ENCODE data around the gene CTDP1. TPM values are rescaled to one million over a fixed set of nuclear protein-coding genes. Genes with fewer than 3 reads are reported as not detected.

CTDP1 gene
- total and polyA plus RNA-seq, 12 donors: 3.8 to 23.9 (median 15.8) TPM

DNA sequence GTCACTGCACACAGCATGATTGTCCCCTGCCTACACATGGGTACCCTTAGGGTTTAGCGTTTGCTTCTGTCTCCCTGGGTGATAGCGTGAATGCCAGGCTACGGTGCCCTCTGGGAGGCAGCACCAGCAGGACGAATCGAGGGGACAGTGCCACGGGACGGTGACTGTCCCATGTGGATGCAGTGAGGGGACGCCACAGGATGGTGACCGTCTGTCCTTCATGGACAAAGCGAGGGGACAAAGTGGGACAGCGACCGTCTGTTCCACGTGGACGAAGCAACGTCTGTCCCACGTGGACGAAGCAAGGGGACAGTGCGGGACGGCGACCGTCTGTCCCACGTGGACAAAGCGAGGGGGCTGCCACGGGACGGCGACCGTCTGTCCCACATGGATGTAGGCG lies 25.7 kb downstream of the CTDP1 start:
- Histone ChIP-seq H3K4me3 (no peak overlapping the region), H3K4me1 (replicated peaks in 1 of 2) (no peaks in the 10 kb centered on the region), H3K27ac (no peak overlapping the region), H3K36me3 (replicated peaks in 1 of 2) (peaks cover 0 to 36% of the 10 kb centered on the region in 2 donors), H3K27me3 (no peaks in the 10 kb centered on the region), H3K9me3 (replicated peaks in 1 of 3) (no peaks in the 10 kb centered on the region)
- no peak for DNase-seq
- 93 to 97% (median 96%) methylated on average over 13 to 28 of the region's 28 CpGs for WGBS, 4 donors
- TF ChIP-seq, protein P1, sequence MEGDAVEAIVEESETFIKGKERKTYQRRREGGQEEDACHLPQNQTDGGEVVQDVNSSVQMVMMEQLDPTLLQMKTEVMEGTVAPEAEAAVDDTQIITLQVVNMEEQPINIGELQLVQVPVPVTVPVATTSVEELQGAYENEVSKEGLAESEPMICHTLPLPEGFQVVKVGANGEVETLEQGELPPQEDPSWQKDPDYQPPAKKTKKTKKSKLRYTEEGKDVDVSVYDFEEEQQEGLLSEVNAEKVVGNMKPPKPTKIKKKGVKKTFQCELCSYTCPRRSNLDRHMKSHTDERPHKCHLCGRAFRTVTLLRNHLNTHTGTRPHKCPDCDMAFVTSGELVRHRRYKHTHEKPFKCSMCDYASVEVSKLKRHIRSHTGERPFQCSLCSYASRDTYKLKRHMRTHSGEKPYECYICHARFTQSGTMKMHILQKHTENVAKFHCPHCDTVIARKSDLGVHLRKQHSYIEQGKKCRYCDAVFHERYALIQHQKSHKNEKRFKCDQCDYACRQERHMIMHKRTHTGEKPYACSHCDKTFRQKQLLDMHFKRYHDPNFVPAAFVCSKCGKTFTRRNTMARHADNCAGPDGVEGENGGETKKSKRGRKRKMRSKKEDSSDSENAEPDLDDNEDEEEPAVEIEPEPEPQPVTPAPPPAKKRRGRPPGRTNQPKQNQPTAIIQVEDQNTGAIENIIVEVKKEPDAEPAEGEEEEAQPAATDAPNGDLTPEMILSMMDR (IDR thresholded peaks at IDR 0.05): no peak
- TF ChIP-seq POLR2A (IDR thresholded peaks at IDR 0.05): no peak
- intact Hi-C loops (cut with DNase I): no loop called here

DNA sequence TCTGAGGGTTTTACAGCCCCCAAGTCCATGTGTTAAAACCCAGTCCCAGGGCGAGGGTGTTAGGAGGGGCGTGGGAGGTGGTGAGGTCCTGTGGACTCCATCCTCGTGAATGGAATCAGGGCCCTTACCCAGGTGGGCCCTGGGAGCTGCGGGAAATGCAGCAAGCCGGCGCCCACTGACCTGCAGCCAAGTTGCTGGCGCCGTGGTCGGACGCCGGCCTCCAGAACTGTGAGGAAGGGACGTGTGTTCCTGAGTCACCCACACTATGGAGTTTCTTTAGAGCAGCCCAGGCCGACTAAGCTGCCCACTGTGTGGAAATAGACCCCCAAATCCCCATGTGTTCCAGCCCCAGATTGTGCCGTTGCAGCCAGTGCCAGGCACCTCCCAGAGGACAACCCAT lies 26.4 kb downstream of the CTDP1 start:
- H3K36me3 ChIP-seq (replicated peaks in 1 of 2): peaks cover 0 to 39% of the 10 kb centered on the region in 2 donors
- H3K9me3 ChIP-seq (replicated peaks in 1 of 3): no peaks in the 10 kb centered on the region
- WGBS, 4 donors: 89 to 95% (median 94%) methylated on average over 9 to 14 of the region's 14 CpGs
- intact Hi-C loops (cut with DNase I): no loop called here
- H3K27me3 ChIP-seq: no peaks in the 10 kb centered on the region
- H3K27ac ChIP-seq: no peak overlapping the region
- DNase-seq: no peak
- no peak for TF ChIP-seq POLR2A (IDR thresholded peaks at IDR 0.05)
- TF ChIP-seq, protein P1 (IDR thresholded peaks at IDR 0.05): no peak
- no peak overlapping the region for H3K4me3 ChIP-seq
- no peaks in the 10 kb centered on the region for H3K4me1 ChIP-seq (replicated peaks in 1 of 2)

DNA sequence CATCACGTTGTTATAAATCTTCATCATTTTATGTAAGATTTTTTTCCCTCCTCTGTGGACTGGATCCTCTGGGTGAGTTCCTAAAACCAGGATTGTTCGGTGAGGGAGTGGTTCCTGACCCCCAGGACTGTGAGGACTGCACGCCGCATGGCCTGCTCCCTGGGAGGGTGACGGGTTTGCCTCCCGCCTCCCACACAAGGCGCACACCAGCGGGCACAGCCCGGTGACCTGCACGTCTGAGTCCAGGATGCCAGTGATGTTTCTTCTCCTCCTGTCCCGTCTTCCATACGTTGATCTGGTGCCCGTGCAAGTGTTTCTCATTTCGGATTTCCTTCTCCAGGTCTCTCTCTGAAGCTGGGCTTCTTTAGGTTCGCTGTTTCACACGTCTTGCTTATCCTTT lies 27.1 kb downstream of the CTDP1 start:
- intact Hi-C loops (cut with DNase I): no loop called here
- Histone ChIP-seq H3K4me3 (no peak overlapping the region), H3K9me3 (replicated peaks in 1 of 3) (no peaks in the 10 kb centered on the region), H3K27ac (no peak overlapping the region), H3K36me3 (replicated peaks in 1 of 2) (peaks cover 0 to 39% of the 10 kb centered on the region in 2 donors), H3K4me1 (replicated peaks in 1 of 2) (no peaks in the 10 kb centered on the region), H3K27me3 (no peaks in the 10 kb centered on the region)
- TF ChIP-seq POLR2A (IDR thresholded peaks at IDR 0.05): no peak
- TF ChIP-seq, protein P1 (IDR thresholded peaks at IDR 0.05): no peak
- no peak for DNase-seq
- 88 to 97% (median 95%) methylated on average over 16 of the region's 16 CpGs for WGBS, 4 donors

DNA sequence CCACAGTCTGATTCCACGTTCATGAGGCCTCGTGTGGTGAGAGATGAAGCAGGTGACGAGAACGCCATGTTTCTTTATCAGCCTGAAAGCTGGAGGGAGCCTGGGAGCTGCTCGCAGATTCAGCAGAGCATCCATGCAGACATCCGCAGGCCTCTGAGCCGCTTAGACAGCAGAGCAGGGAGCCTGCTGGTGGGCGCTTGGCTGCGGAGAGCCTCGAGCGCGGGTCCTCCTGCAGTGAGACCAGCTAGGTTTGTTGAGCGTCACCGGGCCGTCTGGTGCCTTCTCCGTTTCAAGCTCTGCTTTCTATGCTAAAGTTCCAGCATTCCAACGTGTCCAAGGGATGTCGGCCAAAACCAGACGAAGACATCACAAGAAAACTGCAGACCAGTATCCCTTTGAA lies 27.6 kb downstream of the CTDP1 start:
- H3K36me3 ChIP-seq (replicated peaks in 1 of 2): peaks cover 0 to 39% of the 10 kb centered on the region in 2 donors
- intact Hi-C loops (cut with DNase I): no loop called here
- no peak for DNase-seq
- no peaks in the 10 kb centered on the region for H3K4me1 ChIP-seq (replicated peaks in 1 of 2)
- no peaks in the 10 kb centered on the region for H3K27me3 ChIP-seq
- no peak for TF ChIP-seq POLR2A (IDR thresholded peaks at IDR 0.05)
- TF ChIP-seq, protein P1 (IDR thresholded peaks at IDR 0.05): no peak
- 92 to 97% (median 94%) methylated on average over 10 to 19 of the region's 19 CpGs for WGBS, 4 donors
- H3K4me3 ChIP-seq: no peak overlapping the region
- no peak overlapping the region for H3K27ac ChIP-seq
- no peaks in the 10 kb centered on the region for H3K9me3 ChIP-seq (replicated peaks in 1 of 3)

Measured in adrenal gland (tissue), 12 donors.